GM20431 (cell line): Measurements from ENCODE around the gene C20orf144.

Experiments used
- in situ Hi-C: fragments of 300-500 bp; cut with MseI, MboI; formaldehyde crosslinking; loops from one replicate; pipeline ENCODE4 v1.15.0; 2020; ENCODE audit warnings: low sequenced_read_pairs; ENCODE audit not compliant: unreplicated experiment

C20orf144 gene

GRCh38 chr20:33660685-33661058, 1.5 kb upstream of the C20orf144 start:
- in situ Hi-C loops = no loop called here

GRCh38 chr20:33663161-33664084, 1.3 kb downstream of the C20orf144 start:
- in situ Hi-C loops = no loop called here

- in situ Hi-C loops = no loop called here
These were observed 2.1 kb downstream of the C20orf144 start for GRCh38 chr20:33664085-33664761.

- in situ Hi-C loops = no loop called here
These were observed 2.6 kb downstream of the C20orf144 start for GRCh38 chr20:33664762-33665144.

GRCh38 chr20:33666293-33667244, 4.4 kb downstream of the C20orf144 start, which contains the start of gene ACTL10:
ACTL10 (plus strand) TSS chr20:33666943; CDS start chr20:33667498, 555 bp downstream.
- in situ Hi-C loops = no loop called here

GRCh38 chr20:33667245-33667675, 5.1 kb downstream of the C20orf144 start:
- in situ Hi-C loops = no loop called here

- in situ Hi-C loops = no loop called here
These were observed 5.7 kb downstream of the C20orf144 start for GRCh38 chr20:33667676-33668465.

GRCh38 chr20:33668466-33669155, 6.5 kb downstream of the C20orf144 start:
- in situ Hi-C loops = no loop called here

GRCh38 chr20:33669224-33669623, 7.1 kb downstream of the C20orf144 start:
- in situ Hi-C loops = no loop called here

GRCh38 chr20:33669873-33670640, 7.9 kb downstream of the C20orf144 start:
- in situ Hi-C loops = no loop called here

- in situ Hi-C loops = no loop called here
These were observed 8.8 kb downstream of the C20orf144 start for GRCh38 chr20:33670715-33671499.

GRCh38 chr20:33671573-33672288, 9.6 kb downstream of the C20orf144 start:
- in situ Hi-C loops = no loop called here

GRCh38 chr20:33672426-33673113, 10.4 kb downstream of the C20orf144 start:
- in situ Hi-C loops = no loop called here

- in situ Hi-C loops = no loop called here
These were observed 10.9 kb downstream of the C20orf144 start for GRCh38 chr20:33673114-33673409.

GRCh38 chr20:33673410-33674293, 11.5 kb downstream of the C20orf144 start:
- in situ Hi-C loops = no loop called here
